HT-29 (cell line): ENCODE measurements around the gene TMEM240. TPM values are rescaled to one million over a fixed set of nuclear protein-coding genes. Genes with fewer than 3 reads are reported as not detected.
"Not testable (repeated sequence)": the region's sequence is repeated elsewhere in the genome, so short reads cannot be mapped to it uniquely, and the experiment has no call there.

Experiments
- DNase-seq: peaks from one replicate; pipeline ENCODE4 v3.0.0-alpha.2; 2015; ENCODE audit warnings: low spot score
- total RNA-seq: library from RNA; depleted of rRNA; stranded (reverse); fragments of >200 nt; shearing (Covaris generic); gene quantifications from 2 replicates; pipeline ENCODE4 v1.2.3, GENCODE V29; 2014

The TMEM240 gene
- total RNA-seq, 1 experiment from 2014 or later = 2.4 TPM

- DNase-seq = not testable (repeated sequence)
These were observed 15.6 kb downstream of the TMEM240 start for GRCh38 chr1:1524750-1525383.

DNA sequence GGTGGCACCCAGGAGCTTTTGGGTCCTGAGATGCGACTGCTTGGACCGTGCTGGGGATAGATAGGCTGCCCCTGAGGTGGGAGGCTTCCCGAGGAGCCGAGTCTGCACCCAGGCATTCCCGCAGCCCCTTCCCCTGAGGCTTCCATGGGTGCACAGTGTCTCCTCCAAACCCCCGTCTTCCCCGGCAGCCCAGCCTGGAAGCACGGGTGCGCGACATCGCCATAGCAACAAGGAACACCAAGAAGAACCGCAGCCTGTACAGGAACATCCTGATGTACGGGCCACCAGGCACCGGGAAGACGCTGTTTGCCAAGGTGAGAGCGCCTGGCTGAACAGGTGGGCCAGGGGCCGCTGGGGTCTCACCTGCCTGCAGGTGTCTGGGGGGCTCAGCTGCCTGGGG lies 16.8 kb downstream of the TMEM240 start:
- not testable (repeated sequence) for DNase-seq

- not testable (repeated sequence) for DNase-seq
These were observed 17.2 kb downstream of the TMEM240 start for GRCh38 chr1:1523226-1523625.

DNA sequence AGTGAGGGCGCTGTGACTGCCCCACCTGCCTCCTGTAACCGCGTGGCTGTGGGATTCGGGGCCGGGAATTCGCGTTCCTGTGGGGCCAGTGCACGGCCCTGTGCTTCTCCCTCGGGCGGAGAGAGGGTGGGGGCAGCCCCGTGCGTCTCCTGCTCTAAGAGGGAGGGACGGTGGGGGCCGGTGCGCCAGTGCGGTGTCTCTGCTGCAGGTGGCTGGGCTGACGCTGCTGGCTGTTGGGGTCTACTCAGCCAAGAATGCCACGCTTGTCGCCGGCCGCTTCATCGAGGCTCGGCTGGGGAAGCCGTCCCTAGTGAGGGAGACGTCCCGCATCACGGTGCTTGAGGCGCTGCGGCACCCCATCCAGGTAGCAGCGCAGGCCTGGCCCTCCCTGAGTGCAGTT lies 17.9 kb downstream of the TMEM240 start:
- DNase-seq = not testable (repeated sequence)

GRCh38 chr1:1521331-1521730 lies 19.1 kb downstream of the TMEM240 start:
- no peak for DNase-seq

- not testable (repeated sequence) for DNase-seq
These were observed 20.5 kb downstream of the TMEM240 start for GRCh38 chr1:1519805-1520505.

- DNase-seq = not testable (repeated sequence)
These were observed 21.8 kb downstream of the TMEM240 start for GRCh38 chr1:1518621-1519007.

GRCh38 chr1:1517973-1518620 lies 22.3 kb downstream of the TMEM240 start:
- no peak for DNase-seq

DNA sequence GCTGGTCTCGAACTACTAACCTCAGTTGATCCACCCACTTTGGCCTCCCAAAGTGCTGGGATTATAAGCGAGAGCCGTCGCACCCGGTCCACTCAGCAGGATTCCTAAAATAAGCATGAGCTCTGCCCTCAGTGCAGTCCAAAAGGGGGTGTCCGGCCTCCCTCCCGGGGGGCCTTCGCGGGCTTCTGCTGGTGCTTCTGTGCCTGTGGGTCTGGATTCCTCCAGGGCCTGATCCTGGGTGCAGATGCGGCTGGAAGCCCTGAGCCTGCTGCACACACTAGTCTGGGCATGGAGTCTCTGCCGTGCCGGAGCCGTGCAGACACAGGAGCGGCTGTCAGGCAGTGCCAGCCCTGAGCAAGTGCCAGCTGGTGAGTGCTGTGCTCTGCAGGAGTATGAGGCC lies 23.5 kb downstream of the TMEM240 start:
- DNase-seq = not testable (repeated sequence)

- DNase-seq = not testable (repeated sequence)
These were observed 26.0 kb downstream of the TMEM240 start for GRCh38 chr1:1514376-1514775.

- DNase-seq = not testable (repeated sequence)
These were observed 26.7 kb downstream of the TMEM240 start for GRCh38 chr1:1513675-1514074.

GRCh38 chr1:1512425-1512824 lies 28.0 kb downstream of the TMEM240 start:
- not testable (repeated sequence) for DNase-seq

GRCh38 chr1:1511533-1512285 lies 28.7 kb downstream of the TMEM240 start, which contains the start of gene ATAD3A:
TSS of gene ATAD3A (plus strand) at chr1:1512162. CDS start at chr1:1512269, 107 bp downstream.
- DNase-seq = peak; percentile 95

GRCh38 chr1:1510912-1511532 lies 29.4 kb downstream of the TMEM240 start:
- DNase-seq = peak; percentile 67

GRCh38 chr1:1509465-1509850 lies 31.0 kb downstream of the TMEM240 start:
- DNase-seq = not testable (repeated sequence)

- DNase-seq = not testable (repeated sequence)
These were observed 31.5 kb downstream of the TMEM240 start for GRCh38 chr1:1508775-1509464.

- DNase-seq = no peak
These were observed 33.1 kb downstream of the TMEM240 start for GRCh38 chr1:1507305-1507704.

DNA sequence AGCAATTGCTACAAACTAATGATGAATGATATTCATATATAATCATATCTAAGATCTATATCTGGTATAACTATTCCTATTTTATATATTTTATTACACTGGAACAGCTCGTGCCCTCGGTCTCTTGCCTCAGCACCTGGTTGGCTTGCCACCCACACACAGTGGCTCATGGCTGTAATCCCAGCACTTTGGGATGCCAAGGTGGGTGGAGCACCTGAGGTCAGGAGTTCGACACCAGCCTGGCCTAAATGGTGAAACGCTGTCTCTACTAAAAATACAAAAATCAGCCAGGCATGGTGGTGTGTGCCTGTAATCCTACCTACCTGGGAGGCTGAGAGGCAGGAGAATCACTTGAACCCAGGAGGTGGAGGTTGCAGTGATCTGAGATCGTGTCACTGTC lies 34.6 kb downstream of the TMEM240 start:
- DNase-seq = peak; percentile 5

- DNase-seq = peak; percentile 12
These were observed 35.0 kb downstream of the TMEM240 start for GRCh38 chr1:1505366-1505798.

- DNase-seq = peak; percentile 92
These were observed 35.6 kb downstream of the TMEM240 start for GRCh38 chr1:1504777-1505365.
